UCSD-AML1 (cell line): ENCODE measurements around the gene CHD2.
A peak's percentile ranks its signal among the peaks of the same experiment; 100 is the strongest.
"Not testable (repeated sequence)": the region's sequence is repeated elsewhere in the genome, so short reads cannot be mapped to it uniquely, and the experiment has no call there.

Experiments used
- DNase-seq: peaks from one replicate; lab custom pipeline; 2025; ENCODE audit not compliant: unreplicated experiment; lab: John Stamatoyannopoulos, UW

Gene CHD2

GRCh38 chr15:93017526-93017925 lies 117.4 kb downstream of the CHD2 start:
- no peak for DNase-seq

DNA sequence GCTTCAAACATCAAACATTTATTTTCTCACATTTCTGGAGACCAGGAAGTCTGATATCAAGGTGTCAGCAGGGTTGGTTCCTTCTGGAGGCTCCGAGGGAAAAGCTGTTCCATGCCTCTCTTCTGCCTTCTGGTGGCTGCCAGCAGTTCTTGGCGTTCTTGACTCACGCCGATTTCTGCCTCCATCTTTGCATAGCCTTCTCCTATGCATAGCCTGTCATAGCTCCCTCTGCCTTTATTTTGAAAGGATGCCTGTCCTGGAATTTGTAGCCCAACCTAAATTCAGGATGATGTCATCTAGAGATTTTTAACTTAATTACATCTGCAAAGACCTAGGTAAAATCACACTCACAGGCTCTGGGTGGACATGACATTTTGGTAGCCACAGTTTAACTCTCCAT lies 118.5 kb downstream of the CHD2 start:
- no peak for DNase-seq

- no peak for DNase-seq
These were observed 119.0 kb downstream of the CHD2 start for GRCh38 chr15:93019090-93019489.

GRCh38 chr15:93019971-93020370 lies 119.8 kb downstream of the CHD2 start:
- DNase-seq, result no peak

GRCh38 chr15:93020976-93021772 lies 121.0 kb downstream of the CHD2 start:
- no peak for DNase-seq

DNA sequence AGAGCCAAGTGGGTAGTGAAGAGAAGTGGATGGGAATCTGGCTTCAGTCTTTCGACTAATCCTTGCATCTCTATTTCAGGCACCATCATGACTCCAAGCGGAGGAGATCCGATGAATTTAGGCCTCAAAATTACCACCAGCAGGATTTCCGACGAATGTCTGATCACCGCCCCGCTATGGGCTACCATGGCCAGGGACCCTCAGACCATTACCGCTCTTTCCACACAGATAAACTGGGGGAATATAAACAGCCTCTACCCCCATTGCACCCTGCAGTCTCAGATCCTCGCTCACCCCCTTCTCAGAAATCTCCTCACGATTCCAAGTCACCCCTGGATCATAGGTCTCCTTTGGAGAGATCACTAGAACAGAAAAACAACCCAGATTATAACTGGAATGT lies 124.2 kb downstream of the CHD2 start:
- no peak for DNase-seq

- DNase-seq, result no peak
These were observed 124.8 kb downstream of the CHD2 start for GRCh38 chr15:93024716-93025624.

DNA sequence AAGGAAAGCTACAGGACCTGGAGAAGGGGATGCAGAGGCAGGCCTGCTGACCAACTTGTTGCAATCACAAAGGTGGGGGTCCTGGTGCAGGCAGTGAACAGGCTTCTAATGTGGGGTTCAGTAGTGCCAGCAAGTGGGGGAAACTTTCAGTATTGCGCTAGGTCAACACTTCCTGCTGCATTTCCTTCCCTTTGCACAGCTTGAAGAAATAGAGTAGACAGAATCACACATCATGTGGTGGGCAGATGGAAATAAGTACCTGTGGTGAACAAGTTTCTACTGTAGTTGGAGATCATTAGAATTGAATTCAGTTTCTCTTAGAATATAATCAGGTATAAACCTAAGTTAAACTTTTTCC lies 125.5 kb downstream of the CHD2 start:
- DNase-seq, result no peak

- no peak for DNase-seq
These were observed 126.3 kb downstream of the CHD2 start for GRCh38 chr15:93026380-93026817.

GRCh38 chr15:93027413-93027812 lies 127.3 kb downstream of the CHD2 start:
- DNase-seq, result no peak

DNA sequence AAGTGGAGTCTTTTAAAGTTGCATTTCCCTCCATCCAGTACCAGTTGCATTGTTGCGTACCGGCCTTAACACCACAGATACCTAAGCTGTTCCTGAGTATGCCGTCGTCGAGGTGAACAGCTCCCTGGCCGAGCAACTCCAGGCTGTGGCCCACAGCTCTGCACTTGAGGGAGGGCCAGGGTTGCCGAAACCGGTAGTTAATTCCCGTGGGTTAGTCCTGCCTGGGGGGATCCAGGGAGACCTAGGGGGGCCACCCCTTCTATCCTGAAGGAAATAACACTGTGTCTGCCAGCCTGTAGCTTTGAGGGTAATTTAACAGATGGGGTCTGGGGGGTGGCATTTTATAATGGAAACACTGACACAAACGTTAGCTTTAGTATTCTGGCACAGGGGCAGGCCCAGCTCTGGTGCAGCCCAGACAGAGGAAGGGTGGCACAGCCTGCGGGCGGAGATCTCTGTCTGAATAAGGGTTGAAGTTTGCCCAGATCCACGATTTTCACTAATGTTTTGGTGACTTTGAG lies 128.0 kb downstream of the CHD2 start:
- DNase-seq, result no peak

- DNase-seq, result no peak
These were observed 128.6 kb downstream of the CHD2 start for GRCh38 chr15:93028632-93029213.

DNA sequence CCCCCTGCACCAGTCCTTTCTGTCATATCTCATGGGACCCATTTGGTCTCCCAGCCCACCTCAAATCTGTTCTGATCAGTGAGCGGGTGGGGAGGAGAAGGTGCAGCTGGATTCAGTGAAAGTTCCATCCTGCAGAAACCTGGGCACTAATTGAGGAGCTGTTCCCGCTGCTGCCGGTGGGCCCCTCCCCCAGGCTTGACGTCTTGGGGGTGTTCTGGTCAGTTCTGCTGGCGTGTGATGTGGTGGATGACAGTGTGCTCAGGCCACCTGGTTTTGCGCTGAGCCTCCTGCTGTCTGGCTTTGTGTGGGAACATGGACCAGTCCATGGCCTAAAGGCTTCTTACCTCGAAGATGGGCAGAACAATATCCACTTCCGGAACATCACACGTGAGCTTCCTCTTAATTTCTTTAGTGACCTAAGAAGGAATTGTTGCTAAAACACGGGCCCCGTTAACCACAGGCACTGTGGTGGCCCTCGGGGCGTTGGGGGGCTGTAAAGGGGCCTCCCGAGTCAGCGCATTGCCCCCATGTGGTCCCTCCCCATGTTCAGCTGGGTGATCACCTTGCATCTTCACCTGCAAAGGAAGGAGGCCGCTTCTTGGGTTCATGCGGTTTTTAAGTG lies 129.2 kb downstream of the CHD2 start:
- no peak for DNase-seq

DNA sequence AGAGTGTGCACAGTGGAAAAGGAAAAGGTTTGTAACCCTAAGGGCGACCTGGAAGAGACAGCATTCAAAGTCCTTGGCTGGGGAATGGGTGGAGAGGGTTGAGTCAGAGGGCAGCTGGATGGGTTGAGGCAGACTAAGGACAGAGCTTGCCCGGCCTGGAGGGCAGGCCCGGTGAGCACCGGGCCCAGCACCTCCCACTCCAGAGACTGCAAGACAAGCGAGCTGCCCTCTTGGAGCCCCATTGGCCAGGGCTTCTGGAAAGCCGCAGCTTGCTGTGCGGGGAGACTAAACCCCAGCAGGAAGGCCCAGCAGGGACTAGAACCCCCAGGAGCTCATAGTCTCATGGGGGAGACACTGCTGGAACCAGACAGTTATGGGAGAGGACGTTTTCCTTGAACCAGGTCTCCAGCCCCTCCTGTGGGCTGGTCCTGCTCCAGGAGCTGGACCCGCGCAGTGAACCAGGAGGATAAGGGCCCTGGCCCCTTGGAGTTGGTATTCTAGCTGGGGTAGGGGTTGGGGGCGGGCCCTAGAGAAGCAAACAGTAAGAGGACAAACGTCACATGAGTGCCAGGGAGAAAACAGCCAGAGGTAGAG lies 129.8 kb downstream of the CHD2 start:
- no peak for DNase-seq

DNA sequence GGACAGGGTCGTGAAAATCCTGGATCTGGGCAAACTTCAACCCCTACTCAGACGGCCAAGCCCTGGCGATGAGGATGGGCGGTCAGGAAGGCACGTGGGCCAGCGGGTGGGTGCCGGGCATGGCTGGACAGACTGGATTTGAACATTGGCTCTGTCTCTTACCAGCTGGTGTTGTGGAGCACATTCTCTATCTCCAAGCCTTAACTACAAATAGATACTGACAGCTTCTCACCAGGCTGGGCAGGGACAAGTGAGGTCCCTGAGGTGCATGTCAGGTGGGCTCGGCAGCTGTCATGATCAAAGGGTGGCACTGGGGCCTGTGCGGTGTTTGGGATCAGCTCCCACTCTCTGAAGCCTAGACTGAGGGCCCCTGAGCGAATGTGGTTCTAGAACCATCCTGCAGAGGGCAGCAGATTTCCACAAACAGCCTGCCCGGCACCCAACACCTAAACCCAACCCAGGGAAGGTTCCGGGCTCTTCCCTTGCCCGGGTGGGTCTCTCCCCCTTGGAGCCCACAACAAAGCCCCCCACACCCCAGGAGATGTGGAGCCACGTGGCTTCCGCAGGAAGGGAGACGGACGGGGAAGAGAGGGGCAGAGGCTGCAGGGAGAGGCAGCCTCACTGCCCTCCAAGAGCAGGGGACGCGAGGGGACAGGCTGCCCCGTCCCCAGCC lies 130.4 kb downstream of the CHD2 start:
- DNase-seq, result peak; percentile 59

- no peak for DNase-seq
These were observed 131.0 kb downstream of the CHD2 start for GRCh38 chr15:93031103-93031464.

- DNase-seq, result not testable (repeated sequence)
These were observed 131.6 kb downstream of the CHD2 start for GRCh38 chr15:93031557-93032384.

DNA sequence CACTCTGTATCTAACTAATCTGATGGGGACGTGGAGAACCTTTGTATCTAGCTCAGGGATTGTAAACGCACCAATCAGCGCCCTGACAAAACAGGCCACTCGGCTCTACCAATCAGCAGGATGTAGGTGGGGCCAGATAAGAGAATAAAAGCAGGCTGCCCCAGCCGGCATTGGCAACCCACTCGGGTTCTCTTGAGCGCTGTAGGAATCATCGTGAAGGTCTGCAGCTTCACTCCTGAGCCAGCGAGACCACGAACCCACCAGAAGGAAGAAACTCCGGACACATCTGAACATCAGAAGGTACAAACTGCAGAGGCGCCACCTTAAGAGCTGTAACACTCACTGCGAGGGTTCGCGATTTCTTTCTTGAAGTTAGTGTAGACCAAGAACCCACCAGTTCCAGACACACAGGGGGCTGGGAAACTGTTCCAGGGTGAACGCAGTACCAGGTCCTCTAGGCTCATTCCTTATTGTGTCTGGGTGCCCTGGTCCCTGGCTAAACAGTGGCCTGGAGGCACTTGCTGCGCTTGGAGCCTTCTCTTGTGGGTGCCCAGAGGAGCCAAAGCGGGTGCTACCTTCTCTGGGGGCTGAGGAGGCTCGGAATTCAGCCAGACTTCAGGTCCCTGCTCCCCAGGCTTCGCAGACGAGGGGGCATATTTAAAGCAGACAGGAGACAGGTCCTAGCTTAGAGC lies 132.5 kb downstream of the CHD2 start:
- DNase-seq, result not testable (repeated sequence)
